Measurements from ENCODE around the gene GAS2. TPM values are rescaled to one million over a fixed set of nuclear protein-coding genes. Genes with fewer than 3 reads are reported as not detected.

Gene GAS2
- total RNA-seq, 1 experiment from 2014 or later: 9.4 TPM

GRCh38 chr11:22764735-22765134 lies 98.3 kb downstream of the GAS2 start:
- POLR2A ChIA-PET: no interaction called here
- CTCF ChIA-PET: no interaction called here
- Mint-ChIP-seq H3K36me3 (ENCODE audit: insufficient read depth, unreplicated experiment) (no peaks in the 10 kb centered on the region), H3K27ac (ENCODE audit: unreplicated experiment) (no peak overlapping the region), H3K27me3 (ENCODE audit: insufficient read depth, unreplicated experiment) (no peaks in the 10 kb centered on the region), H3K9me3 (ENCODE audit: unreplicated experiment) (no peaks in the 10 kb centered on the region), H3K4me1 (ENCODE audit: low read depth, unreplicated experiment) (no peaks in the 10 kb centered on the region), H3K4me3 (ENCODE audit: unreplicated experiment) (no peak overlapping the region)
- intact Hi-C loops (cut with micrococcal nuclease; ENCODE audit: unreplicated experiment): no loop called here
- Histone ChIP-seq H3K36me3 (ENCODE audit: control insufficient read depth, insufficient read depth, low read length) (no peaks in the 10 kb centered on the region), H3K27me3 (replicated peaks; ENCODE audit: control insufficient read depth, insufficient read depth, low read length) (no peaks in the 10 kb centered on the region), H3K9me3 (no peaks in the 10 kb centered on the region), H3K4me1 (no peaks in the 10 kb centered on the region), H3K4me3 (ENCODE audit: low read depth, low read length) (no peak overlapping the region)
- no peak for DNase-seq
- BruUV-seq (replicated peaks): no TSS peak
- no peak for TF ChIP-seq CTCF (IDR thresholded peaks at IDR 0.05; ENCODE audit: insufficient read depth in 1 of 2, low read depth in 1 of 2, low read length in 1 of 2, severe bottlenecking in 1 of 2, unreplicated experiment in 1 of 2)

GRCh38 chr11:22768281-22768680 lies 101.9 kb downstream of the GAS2 start:
- H3K9me3 Mint-ChIP-seq (ENCODE audit: unreplicated experiment): no peaks in the 10 kb centered on the region
- no peaks in the 10 kb centered on the region for H3K27me3 Mint-ChIP-seq (ENCODE audit: insufficient read depth, unreplicated experiment)
- CTCF ChIA-PET: no interaction called here
- intact Hi-C loops (cut with micrococcal nuclease; ENCODE audit: unreplicated experiment): no loop called here
- no peaks in the 10 kb centered on the region for H3K4me1 ChIP-seq
- no peaks in the 10 kb centered on the region for H3K9me3 ChIP-seq
- BruUV-seq (replicated peaks): no TSS peak
- no peaks in the 10 kb centered on the region for H3K36me3 ChIP-seq (ENCODE audit: control insufficient read depth, insufficient read depth, low read length)
- H3K4me3 Mint-ChIP-seq (ENCODE audit: unreplicated experiment): no peak overlapping the region
- no peak for TF ChIP-seq CTCF (IDR thresholded peaks at IDR 0.05; ENCODE audit: insufficient read depth in 1 of 2, low read depth in 1 of 2, low read length in 1 of 2, severe bottlenecking in 1 of 2, unreplicated experiment in 1 of 2)
- H3K4me1 Mint-ChIP-seq (ENCODE audit: low read depth, unreplicated experiment): no peaks in the 10 kb centered on the region
- POLR2A ChIA-PET: no interaction called here
- no peaks in the 10 kb centered on the region for H3K27me3 ChIP-seq (replicated peaks; ENCODE audit: control insufficient read depth, insufficient read depth, low read length)
- no peaks in the 10 kb centered on the region for H3K36me3 Mint-ChIP-seq (ENCODE audit: insufficient read depth, unreplicated experiment)
- H3K27ac Mint-ChIP-seq (ENCODE audit: unreplicated experiment): no peak overlapping the region
- no peak for DNase-seq
- H3K4me3 ChIP-seq (ENCODE audit: low read depth, low read length): no peak overlapping the region

GRCh38 chr11:22769081-22769480 lies 102.7 kb downstream of the GAS2 start:
- Histone ChIP-seq H3K4me1 (no peaks in the 10 kb centered on the region), H3K27me3 (replicated peaks; ENCODE audit: control insufficient read depth, insufficient read depth, low read length) (no peaks in the 10 kb centered on the region), H3K4me3 (ENCODE audit: low read depth, low read length) (no peak overlapping the region), H3K36me3 (ENCODE audit: control insufficient read depth, insufficient read depth, low read length) (no peaks in the 10 kb centered on the region), H3K9me3 (no peaks in the 10 kb centered on the region)
- CTCF ChIA-PET: no interaction called here
- Mint-ChIP-seq H3K27me3 (ENCODE audit: insufficient read depth, unreplicated experiment) (peaks cover 4% of the 10 kb centered on the region), H3K9me3 (ENCODE audit: unreplicated experiment) (no peaks in the 10 kb centered on the region), H3K4me3 (ENCODE audit: unreplicated experiment) (no peak overlapping the region), H3K36me3 (ENCODE audit: insufficient read depth, unreplicated experiment) (no peaks in the 10 kb centered on the region), H3K27ac (ENCODE audit: unreplicated experiment) (no peak overlapping the region), H3K4me1 (ENCODE audit: low read depth, unreplicated experiment) (no peaks in the 10 kb centered on the region)
- no peak for TF ChIP-seq CTCF (IDR thresholded peaks at IDR 0.05; ENCODE audit: insufficient read depth in 1 of 2, low read depth in 1 of 2, low read length in 1 of 2, severe bottlenecking in 1 of 2, unreplicated experiment in 1 of 2)
- POLR2A ChIA-PET: no interaction called here
- intact Hi-C loops (cut with micrococcal nuclease; ENCODE audit: unreplicated experiment): no loop called here
- BruUV-seq (replicated peaks): no TSS peak
- DNase-seq: no peak

All from Caco-2 (cell line).